Activated naive CD8-positive, alpha-beta T cell (primary cell): ENCODE measurements around the gene VPS37C.

Source experiments
- H3K27ac Mint-ChIP-seq: one replicate; pipeline ENCODE4 v1.8.0; 2021; ENCODE audit warnings: mixed read lengths
- H3K27me3 Mint-ChIP-seq: one replicate; pipeline ENCODE4 v1.8.0; 2021; ENCODE audit warnings: mixed read lengths
- H3K36me3 Mint-ChIP-seq: one replicate; pipeline ENCODE4 v1.8.0; 2021; ENCODE audit warnings: mixed read lengths
- H3K4me1 Mint-ChIP-seq: one replicate; pipeline ENCODE4 v1.8.0; 2021; ENCODE audit warnings: low read depth, mixed read lengths
- H3K4me3 Mint-ChIP-seq: one replicate; pipeline ENCODE4 v1.8.0; 2021; ENCODE audit warnings: mild to moderate bottlenecking, mixed read lengths
- H3K9me3 Mint-ChIP-seq: one replicate; pipeline ENCODE4 v1.8.0; 2021; ENCODE audit warnings: low read depth, mixed read lengths

The VPS37C gene

DNA sequence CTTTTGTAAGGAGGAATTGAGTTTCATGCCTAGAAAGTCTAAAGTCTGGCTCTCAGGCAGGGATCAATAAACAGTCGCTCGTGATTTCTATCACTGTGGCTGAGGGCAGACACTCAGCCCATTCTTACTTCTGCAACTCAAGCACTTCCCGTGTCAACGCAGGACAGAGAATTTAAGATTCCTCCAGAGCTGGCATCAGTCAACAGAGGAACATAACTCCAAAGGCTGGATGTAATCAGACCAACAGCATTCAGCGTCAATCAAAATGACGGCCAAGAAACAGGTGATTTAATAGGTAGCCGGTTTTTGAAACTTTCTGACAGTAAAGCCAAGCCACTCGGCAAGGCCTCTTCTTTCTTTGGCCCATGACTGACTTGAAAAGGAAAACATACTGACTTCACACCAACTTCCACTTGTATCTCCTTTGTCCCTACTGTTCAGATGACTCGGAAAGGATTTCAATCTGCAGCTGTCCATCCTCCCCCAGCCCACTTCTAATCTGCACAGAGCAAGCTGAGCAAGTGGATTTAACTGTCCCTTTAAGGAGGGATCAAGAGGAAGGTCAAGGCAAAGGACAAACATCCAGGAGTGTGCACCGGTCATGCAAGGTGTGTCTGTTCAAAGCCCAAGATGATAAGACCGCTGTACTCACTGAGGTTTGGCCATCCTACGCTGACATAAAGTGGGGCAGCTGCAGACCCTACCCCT is 9.5 kb downstream of the VPS37C start:
- Mint-ChIP-seq H3K36me3 (peaks cover 26% of the 10 kb centered on the region), H3K4me1 (peaks cover 21% of the 10 kb centered on the region), H3K27ac (no peak overlapping the region), H3K4me3 (no peak overlapping the region), H3K27me3 (no peaks in the 10 kb centered on the region), H3K9me3 (peaks cover 13% of the 10 kb centered on the region)

DNA sequence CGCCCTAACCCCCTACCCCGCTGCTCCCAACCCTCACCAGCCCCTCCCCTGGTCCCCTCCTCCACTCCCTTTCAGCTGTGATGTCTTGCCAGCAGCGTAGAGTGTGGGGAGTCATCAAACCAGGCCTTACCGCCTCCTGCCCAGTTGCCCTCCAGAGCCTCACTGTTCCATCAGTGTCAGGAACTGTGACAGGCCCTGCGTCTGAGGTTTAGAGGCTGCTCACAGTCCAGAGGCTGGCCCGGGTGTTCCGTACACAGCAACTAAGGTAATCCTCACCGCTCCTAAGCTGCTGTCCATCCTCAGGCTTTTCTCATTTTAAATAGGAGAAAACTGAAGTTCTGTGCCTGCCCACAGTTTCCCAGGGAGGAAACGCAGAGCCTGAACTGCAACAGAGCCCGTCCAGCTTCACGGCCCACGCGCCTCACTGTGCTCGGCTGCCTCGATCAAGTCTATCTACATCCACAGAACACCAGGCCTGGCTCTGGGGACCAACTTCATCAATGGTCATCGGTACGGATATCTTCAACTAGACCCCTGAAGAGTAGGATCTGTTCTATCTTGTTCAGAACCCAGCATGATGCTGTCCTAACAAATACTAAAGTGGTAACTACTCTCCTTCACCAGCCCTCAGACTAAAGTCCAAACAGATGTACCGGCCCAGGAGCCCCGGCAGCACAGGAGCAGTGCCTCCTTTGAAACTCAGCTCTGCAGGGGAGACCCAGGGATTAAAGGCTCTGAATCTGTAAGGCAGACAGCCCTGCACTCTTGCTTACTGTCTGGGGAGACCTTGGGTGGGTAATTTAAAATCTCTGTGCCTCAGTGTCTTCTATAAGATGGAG is 10.3 kb downstream of the VPS37C start:
- Mint-ChIP-seq H3K4me3 (no peak overlapping the region), H3K27me3 (no peaks in the 10 kb centered on the region), H3K27ac (no peak overlapping the region), H3K4me1 (peaks cover 27% of the 10 kb centered on the region), H3K36me3 (peaks cover 25% of the 10 kb centered on the region), H3K9me3 (peaks cover 12% of the 10 kb centered on the region)

DNA sequence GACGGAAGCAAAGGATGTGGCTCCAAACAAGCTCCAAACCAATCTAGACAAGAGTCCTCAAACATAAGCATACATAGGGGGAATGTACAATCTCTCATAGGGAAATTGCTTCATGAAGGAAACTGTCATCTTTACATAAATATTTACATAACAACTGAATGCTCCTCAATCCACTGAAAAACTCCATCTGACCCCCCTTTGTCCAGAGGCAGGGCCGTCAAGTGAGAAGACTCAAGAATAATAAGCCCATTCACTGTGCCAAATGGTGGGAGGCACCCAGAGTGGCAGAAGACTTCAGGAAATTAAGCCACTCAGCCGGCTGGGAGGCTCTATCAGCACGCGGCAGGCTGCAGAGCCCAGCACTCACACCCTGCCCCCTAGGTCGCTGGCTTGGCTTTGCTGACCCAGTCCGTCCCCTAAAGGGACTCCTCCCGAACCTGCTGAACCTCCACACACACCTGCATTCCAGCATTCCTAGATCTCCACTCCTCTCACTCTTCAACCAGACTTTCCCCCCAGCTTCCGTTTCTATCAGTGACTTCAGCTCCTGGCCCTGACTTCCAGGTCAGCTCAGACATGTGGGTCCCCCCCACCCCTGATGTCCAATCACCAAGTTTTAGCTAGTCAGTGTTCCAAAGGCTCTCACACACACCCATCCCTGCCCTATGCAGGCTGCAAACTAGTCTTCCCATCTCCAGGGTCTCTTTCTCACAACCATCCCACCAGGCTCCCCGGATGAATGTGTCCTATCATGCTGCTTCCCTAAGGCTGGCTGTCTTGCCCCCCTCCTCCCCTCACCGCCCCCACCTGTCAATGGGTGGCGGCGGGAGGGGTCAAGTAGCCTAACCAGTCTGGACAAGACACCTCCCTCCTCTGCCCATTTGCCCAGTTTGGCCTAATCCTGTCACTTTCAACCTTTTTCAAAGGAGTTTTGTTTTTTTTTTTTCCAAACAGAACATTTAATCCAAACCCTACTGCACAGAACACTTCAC is 11.3 kb downstream of the VPS37C start:
- no peak overlapping the region for H3K27ac Mint-ChIP-seq
- H3K4me1 Mint-ChIP-seq, result peaks cover 23% of the 10 kb centered on the region
- H3K4me3 Mint-ChIP-seq, result no peak overlapping the region
- H3K36me3 Mint-ChIP-seq, result peaks cover 17% of the 10 kb centered on the region
- peaks cover 7% of the 10 kb centered on the region for H3K9me3 Mint-ChIP-seq
- no peaks in the 10 kb centered on the region for H3K27me3 Mint-ChIP-seq

DNA sequence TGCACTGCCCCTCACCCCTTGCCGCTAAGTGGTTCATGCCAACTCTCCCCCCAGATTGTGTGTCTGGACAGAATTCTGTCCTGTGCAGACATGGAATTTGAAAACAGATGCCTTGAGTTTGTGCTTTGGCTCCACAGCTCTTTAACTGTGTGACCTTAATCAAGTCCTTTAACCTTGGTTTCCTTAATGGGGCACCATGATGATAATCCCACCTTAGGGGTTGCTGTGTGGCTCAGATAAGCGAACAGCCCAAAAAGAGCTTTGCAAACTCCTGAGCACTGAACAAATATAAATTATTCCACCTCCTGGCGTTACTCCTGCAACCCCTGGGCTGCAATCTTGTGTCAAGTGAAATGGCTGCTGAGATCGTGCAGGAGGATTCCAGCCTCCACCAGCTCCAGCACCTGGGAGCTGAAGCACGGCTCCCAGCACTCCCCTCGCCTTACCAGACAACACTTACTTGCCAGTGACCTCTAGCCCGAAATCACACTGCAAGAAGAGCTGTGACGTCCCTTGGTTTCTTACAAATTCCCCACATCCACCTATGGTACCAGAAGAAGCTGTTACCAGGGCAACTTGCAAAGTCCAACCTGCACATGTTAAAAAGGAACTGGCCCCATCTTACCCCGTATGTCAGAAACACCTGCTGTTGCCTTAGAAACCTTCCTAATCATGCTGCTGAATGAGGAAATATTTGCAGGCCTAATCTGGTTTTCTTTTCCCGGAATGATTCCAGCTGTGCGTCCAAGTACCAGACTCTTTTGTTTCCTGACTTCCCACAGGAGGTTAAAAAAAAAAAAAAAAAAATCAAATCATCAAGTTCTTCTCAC is 13.2 kb downstream of the VPS37C start:
- Mint-ChIP-seq H3K27me3 (no peaks in the 10 kb centered on the region), H3K4me1 (peaks cover 23% of the 10 kb centered on the region), H3K4me3 (no peak overlapping the region), H3K27ac (no peak overlapping the region), H3K36me3 (peaks cover 10% of the 10 kb centered on the region), H3K9me3 (no peaks in the 10 kb centered on the region)

DNA sequence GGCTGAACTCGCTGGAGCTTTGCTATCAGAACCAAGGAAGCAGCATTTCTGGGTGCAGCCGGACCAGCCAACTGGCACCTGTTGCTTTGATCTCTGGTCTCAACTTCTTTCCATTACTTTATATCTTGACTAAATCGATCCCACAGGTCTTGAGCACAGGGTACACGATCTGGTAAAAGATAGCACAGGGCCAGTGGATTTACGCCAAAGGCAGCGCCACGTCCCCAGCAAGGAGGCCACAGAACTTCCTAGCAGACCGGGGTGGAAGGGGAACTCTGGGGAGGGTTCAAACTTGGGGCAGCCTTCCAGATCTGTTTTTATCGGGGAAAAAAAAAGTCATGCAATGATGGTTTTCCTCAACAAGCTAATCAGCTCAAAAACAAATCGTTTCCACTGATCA is 14.0 kb downstream of the VPS37C start:
- H3K27me3 Mint-ChIP-seq, result no peaks in the 10 kb centered on the region
- H3K9me3 Mint-ChIP-seq, result no peaks in the 10 kb centered on the region
- no peak overlapping the region for H3K27ac Mint-ChIP-seq
- H3K4me3 Mint-ChIP-seq, result no peak overlapping the region
- H3K36me3 Mint-ChIP-seq, result peaks cover 6% of the 10 kb centered on the region
- H3K4me1 Mint-ChIP-seq, result peaks cover 23% of the 10 kb centered on the region

DNA sequence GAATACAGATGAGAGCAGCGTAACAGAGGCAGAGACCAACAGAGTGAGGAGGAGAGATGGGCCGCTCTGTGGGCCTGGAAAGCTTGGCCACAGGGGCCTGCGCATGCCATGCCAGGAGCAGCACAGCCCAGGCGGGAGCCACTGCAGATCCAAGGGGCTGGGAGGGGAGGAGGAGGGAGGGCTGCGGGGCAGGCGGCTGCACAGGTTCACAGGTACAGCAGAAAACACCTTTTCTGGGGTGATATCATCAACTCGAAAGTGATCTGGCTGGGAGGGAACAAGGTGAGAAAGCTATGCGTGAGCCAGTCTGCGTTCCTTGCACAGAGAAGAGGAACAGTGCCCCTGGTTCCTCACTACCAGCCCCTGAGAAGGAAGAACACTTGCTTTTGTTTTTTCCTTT is 14.8 kb downstream of the VPS37C start:
- peaks cover 6% of the 10 kb centered on the region for H3K36me3 Mint-ChIP-seq
- H3K27ac Mint-ChIP-seq, result peak overlapping the region; percentile 22

DNA sequence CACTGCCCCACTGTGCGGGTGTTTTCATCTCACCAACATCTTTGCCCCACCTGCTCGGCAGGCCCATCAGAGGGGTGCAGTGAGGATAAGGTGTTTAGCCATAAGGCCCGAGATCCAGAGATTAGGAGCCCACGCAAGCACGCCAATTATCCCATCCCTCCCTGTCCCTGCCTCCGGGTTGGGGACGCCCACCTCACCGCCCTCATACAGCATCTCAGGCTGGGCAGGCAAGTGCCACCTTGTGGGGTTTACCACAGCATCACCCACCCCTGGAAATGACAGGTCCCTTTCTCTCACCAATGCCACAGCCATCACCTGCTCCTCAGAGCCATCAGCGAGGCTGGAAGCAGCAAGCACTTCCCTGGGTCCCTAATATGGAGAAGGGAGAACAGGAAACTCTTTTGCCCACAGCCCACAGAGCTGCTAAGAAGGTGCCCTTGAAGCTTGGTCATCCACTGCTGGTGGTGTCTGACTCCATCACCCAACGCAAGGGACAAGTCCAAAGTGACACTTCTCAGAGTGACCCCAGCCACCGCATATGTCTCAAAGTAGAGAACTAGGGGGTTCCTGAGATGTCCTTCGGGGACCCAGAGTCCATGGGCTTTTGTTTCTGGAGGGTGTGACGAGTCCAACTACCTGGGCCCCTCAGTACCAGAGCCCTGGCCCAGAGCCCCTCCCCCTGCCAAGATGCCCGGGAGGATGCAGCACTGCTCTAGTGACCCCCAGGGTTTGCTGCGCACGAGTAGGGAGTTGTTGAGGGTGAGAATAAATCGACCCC is 15.8 kb downstream of the VPS37C start:
- H3K4me1 Mint-ChIP-seq, result peaks cover 23% of the 10 kb centered on the region
- H3K4me3 Mint-ChIP-seq, result no peak overlapping the region
- H3K27me3 Mint-ChIP-seq, result no peaks in the 10 kb centered on the region
- no peaks in the 10 kb centered on the region for H3K9me3 Mint-ChIP-seq
- peak overlapping the region; percentile 28 for H3K27ac Mint-ChIP-seq
- peaks cover 6% of the 10 kb centered on the region for H3K36me3 Mint-ChIP-seq

More for the DNA sequence above, 14.8 kb downstream of the VPS37C start:
- Mint-ChIP-seq H3K9me3 (no peaks in the 10 kb centered on the region), H3K4me3 (no peak overlapping the region), H3K4me1 (peaks cover 23% of the 10 kb centered on the region), H3K27me3 (no peaks in the 10 kb centered on the region)

DNA sequence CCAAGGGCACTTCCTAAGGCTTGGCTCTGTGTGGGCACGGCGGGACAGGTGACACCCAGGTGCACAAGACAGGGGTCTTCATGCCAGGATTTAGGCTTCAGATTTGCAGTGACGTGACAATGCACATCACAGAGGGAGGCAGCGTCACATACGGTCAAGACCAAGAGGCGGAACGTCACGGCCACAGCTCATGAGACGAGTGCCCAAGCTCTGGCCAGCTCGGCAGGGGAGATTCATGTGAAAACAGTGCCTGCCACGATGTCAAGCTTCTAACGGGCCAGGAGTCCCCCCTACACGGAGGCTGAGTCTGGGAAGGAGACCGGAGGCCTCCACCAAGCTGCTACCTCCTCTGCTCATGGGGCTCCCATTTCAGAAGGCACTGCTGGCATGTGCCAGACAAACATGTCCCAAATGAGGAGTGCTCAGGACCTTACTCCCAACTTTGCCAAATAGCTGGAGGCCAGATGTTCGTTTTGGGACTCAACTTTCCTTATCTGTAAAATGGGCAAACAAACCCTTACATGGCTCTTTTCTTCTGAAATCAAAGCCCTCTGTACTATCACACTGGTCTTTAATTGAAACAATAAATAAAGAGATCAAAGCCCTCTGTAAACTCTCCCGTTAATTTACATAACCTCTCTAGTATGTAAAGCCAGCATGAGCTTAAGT is 16.6 kb downstream of the VPS37C start:
- Mint-ChIP-seq H3K9me3 (no peaks in the 10 kb centered on the region), H3K36me3 (peaks cover 6% of the 10 kb centered on the region), H3K4me3 (no peak overlapping the region), H3K4me1 (peaks cover 23% of the 10 kb centered on the region), H3K27ac (no peak overlapping the region), H3K27me3 (no peaks in the 10 kb centered on the region)

DNA sequence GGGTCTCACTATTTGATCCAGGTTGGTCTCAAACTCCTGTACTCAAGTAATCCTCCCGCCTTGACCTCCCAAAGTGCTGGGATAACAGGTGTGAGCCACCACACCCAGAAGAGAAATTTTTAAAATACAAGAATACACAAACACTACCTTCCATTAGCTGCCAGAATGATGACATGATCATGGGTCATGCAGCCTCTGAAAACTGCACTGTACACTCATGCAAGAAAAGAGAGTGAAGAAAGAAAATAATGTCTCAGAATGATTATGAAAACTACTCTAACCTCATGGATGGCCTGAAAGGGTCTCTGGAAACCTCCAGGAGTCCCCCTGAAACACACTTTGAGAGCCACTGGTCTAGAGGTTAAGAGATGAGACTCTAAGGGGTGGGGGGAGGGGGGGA is 18.8 kb downstream of the VPS37C start:
- Mint-ChIP-seq H3K36me3 (peaks cover 2% of the 10 kb centered on the region), H3K27ac (no peak overlapping the region), H3K27me3 (no peaks in the 10 kb centered on the region), H3K4me3 (no peak overlapping the region), H3K4me1 (peaks cover 17% of the 10 kb centered on the region), H3K9me3 (no peaks in the 10 kb centered on the region)

DNA sequence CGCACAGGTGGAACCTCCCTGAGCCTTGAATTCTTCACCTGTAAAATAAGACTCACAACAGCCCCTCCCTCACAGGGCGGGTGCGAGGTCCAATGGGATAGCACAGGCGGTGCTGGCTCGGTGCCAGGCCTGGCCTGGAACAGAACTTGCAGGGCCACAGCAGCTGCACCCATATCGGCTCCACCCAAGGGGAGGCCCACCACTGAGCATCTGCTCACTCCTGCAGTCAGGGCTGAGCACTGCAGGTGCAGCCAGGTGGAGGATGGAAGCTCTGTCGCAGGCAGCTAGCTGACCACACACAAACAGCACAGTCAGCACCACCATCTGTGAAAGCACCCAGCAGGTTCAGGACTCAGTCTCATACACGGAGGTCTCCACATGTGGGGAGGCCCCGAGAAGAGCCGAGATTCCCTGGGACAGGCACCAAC is 19.6 kb downstream of the VPS37C start:
- no peaks in the 10 kb centered on the region for H3K9me3 Mint-ChIP-seq
- H3K4me1 Mint-ChIP-seq, result peaks cover 9% of the 10 kb centered on the region
- no peak overlapping the region for H3K4me3 Mint-ChIP-seq
- no peak overlapping the region for H3K27ac Mint-ChIP-seq
- H3K27me3 Mint-ChIP-seq, result no peaks in the 10 kb centered on the region
- H3K36me3 Mint-ChIP-seq, result peaks cover 2% of the 10 kb centered on the region

DNA sequence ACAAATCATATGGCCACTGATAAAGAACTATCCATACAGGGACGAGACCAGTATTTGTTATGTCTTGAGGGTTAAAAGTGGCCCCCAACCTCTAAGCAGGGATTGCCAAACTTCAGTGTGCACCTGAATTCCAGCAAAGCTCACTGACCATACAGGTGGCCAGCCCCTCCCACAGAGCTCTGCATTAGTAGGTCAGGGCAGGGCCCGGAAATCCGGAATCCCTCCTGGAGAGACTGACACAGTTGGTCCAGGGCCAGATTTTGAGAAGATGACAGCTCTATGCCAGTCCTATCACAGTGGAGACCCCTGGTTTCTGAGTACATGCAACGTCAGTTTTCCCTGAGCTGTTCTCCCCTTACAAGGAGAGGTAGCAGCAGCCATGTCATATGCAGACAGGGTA is 20.8 kb downstream of the VPS37C start:
- Mint-ChIP-seq H3K27ac (no peak overlapping the region), H3K4me3 (no peak overlapping the region)

DNA sequence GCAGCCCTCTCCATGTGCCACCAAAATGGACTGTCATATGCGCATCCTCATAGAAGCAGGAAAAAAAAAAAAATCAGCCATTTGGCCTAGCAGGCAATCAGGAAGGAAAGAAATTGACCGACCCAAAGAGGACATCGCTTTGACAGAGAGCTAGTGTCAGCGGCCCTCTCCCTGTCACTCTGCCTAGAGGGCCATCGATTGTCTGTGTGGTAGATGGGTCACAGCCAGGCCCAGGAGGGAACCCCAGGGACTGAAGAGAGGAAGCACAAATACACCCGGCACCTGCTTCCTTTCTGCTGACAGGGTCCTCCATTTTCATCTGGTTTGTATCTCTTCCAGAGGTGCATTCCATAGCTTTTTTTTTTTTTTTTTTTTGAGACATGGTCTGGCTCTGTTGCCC is 21.8 kb downstream of the VPS37C start:
- no peaks in the 10 kb centered on the region for H3K4me1 Mint-ChIP-seq
- H3K27me3 Mint-ChIP-seq, result no peaks in the 10 kb centered on the region
- H3K9me3 Mint-ChIP-seq, result no peaks in the 10 kb centered on the region
- H3K36me3 Mint-ChIP-seq, result peaks cover 2% of the 10 kb centered on the region
- H3K4me3 Mint-ChIP-seq, result no peak overlapping the region
- no peak overlapping the region for H3K27ac Mint-ChIP-seq

More for the DNA sequence above, 20.8 kb downstream of the VPS37C start:
- no peaks in the 10 kb centered on the region for H3K4me1 Mint-ChIP-seq
- peaks cover 2% of the 10 kb centered on the region for H3K36me3 Mint-ChIP-seq
- no peaks in the 10 kb centered on the region for H3K9me3 Mint-ChIP-seq
- no peaks in the 10 kb centered on the region for H3K27me3 Mint-ChIP-seq

DNA sequence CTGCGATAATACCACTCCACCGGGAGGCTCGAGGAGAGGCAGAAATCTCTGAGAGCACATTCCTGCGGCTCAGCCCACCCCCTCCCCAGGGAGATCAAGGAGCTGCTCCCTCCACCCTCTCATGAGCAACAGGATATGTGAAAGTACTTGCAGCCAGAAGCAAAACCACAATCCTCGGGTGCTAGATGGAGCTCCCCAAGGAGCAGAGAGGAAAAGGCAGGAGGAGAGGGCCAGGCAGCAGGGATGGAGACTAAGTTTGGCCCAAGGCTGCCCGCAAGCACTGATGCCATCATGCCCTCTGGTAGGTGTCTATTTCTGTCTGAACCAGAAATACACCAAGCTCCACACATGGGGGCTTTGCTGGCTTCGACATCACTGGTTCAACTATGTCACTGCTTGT is 22.3 kb downstream of the VPS37C start:
- H3K36me3 Mint-ChIP-seq, result peaks cover 2% of the 10 kb centered on the region
- no peaks in the 10 kb centered on the region for H3K27me3 Mint-ChIP-seq

More for the DNA sequence above, 22.3 kb downstream of the VPS37C start:
- Mint-ChIP-seq H3K9me3 (no peaks in the 10 kb centered on the region), H3K27ac (no peak overlapping the region), H3K4me1 (no peaks in the 10 kb centered on the region), H3K4me3 (no peak overlapping the region)
